Mesenchymal stem cell (in vitro differentiated cells and primary cell): ENCODE measurements around the gene ZBED2.
A peak's percentile ranks its signal among the peaks of the same experiment; 100 is the strongest.

Experiments
- DNase-seq: peaks from one replicate; pipeline ENCODE4 v3.0.0-alpha.2; 2013
- H2AFZ ChIP-seq: one replicate; pipeline ENCODE4 v1.6.1; 2013; ENCODE audit warnings: low read depth, mild to moderate bottlenecking, control low read depth, inconsistent platforms, low read length, moderate library complexity
- H2AK5ac ChIP-seq: 2 replicates; pipeline ENCODE4 v1.6.1; 2013; ENCODE audit warnings: low read length, moderate library complexity, mild to moderate bottlenecking, inconsistent platforms; ENCODE audit not compliant: severe bottlenecking
- H2BK120ac ChIP-seq: one replicate; pipeline ENCODE4 v1.6.1; 2013; ENCODE audit warnings: low read depth, mild to moderate bottlenecking, inconsistent platforms, low read length, moderate library complexity
- H2BK12ac ChIP-seq, 2 experiments: one replicate each; pipeline ENCODE4 v1.6.1; 2013; ENCODE audit warnings: inconsistent platforms in 2 of 2, low read length in 2 of 2, mild to moderate bottlenecking in 2 of 2, moderate library complexity in 2 of 2, control low read depth in 1 of 2
- H2BK15ac ChIP-seq: one replicate; pipeline ENCODE4 v1.6.1; 2013; ENCODE audit warnings: mild to moderate bottlenecking, low read depth, inconsistent platforms; ENCODE audit not compliant: poor library complexity, severe bottlenecking
- H2BK5ac ChIP-seq: 2 replicates; pipeline ENCODE4 v1.6.1; 2013; ENCODE audit warnings: low read depth, mild to moderate bottlenecking, low read length, control low read depth, inconsistent platforms; ENCODE audit not compliant: poor library complexity, severe bottlenecking
- H3K14ac ChIP-seq, 2 experiments: one replicate each; pipeline ENCODE4 v1.6.1; 2013; ENCODE audit warnings: inconsistent platforms in 2 of 2, low read length in 2 of 2, control low read depth in 1 of 2, mild to moderate bottlenecking in 1 of 2, moderate library complexity in 1 of 2
- H3K18ac ChIP-seq, 2 experiments: one replicate each; pipeline ENCODE4 v1.6.1; 2013; ENCODE audit warnings: inconsistent platforms in 2 of 2, low read length in 2 of 2, control low read depth in 1 of 2, low read depth in 1 of 2, mild to moderate bottlenecking in 1 of 2
- H3K23ac ChIP-seq, 2 experiments: one replicate each; pipeline ENCODE4 v1.6.1; 2013; ENCODE audit warnings: inconsistent platforms in 2 of 2, low read length in 2 of 2, mild to moderate bottlenecking in 2 of 2, moderate library complexity in 2 of 2, control low read depth in 1 of 2
- H3K27ac ChIP-seq: 2 replicates; pipeline ENCODE4 v1.5.1; 2013; ENCODE audit warnings: mild to moderate bottlenecking, moderate library complexity, low read length, control low read depth, inconsistent platforms; ENCODE audit not compliant: poor library complexity, severe bottlenecking
- H3K27me3 ChIP-seq, 2 experiments: 2 replicates each; pipeline versions ENCODE4 v1.6.1 to v1.7.0; 2013; ENCODE audit warnings: low read length in 2 of 2, mild to moderate bottlenecking in 2 of 2, moderate library complexity in 2 of 2, control low read depth in 1 of 2, inconsistent platforms in 1 of 2; ENCODE audit not compliant: control insufficient read depth in 1 of 2, insufficient read depth in 1 of 2
- H3K36me3 ChIP-seq, 2 experiments: 2 replicates each; pipeline versions ENCODE4 v1.6.1 to v1.7.0; 2013; ENCODE audit warnings: low read length in 2 of 2, control low read depth in 1 of 2, inconsistent platforms in 1 of 2, low read depth in 1 of 2, mild to moderate bottlenecking in 1 of 2; ENCODE audit not compliant: insufficient read depth in 2 of 2, control insufficient read depth in 1 of 2
- H3K4ac ChIP-seq, 2 experiments: one replicate each; pipeline ENCODE4 v1.6.1; 2013; ENCODE audit warnings: inconsistent platforms in 2 of 2, low read length in 2 of 2, mild to moderate bottlenecking in 2 of 2, moderate library complexity in 2 of 2, control low read depth in 1 of 2, low read depth in 1 of 2
- H3K4me1 ChIP-seq: 2 replicates; pipeline ENCODE4 v1.6.1; 2013; ENCODE audit warnings: low read depth, low read length, control low read depth; ENCODE audit not compliant: control insufficient read depth, insufficient read depth
- H3K4me2 ChIP-seq: 2 replicates; pipeline ENCODE4 v1.6.1; 2013; ENCODE audit warnings: low read length, mild to moderate bottlenecking, inconsistent platforms; ENCODE audit not compliant: poor library complexity, severe bottlenecking
- H3K4me3 ChIP-seq, 2 experiments: 2 replicates each; pipeline versions ENCODE4 v1.5.1 to v1.7.0; 2013; ENCODE audit warnings: low read length in 2 of 2, mild to moderate bottlenecking in 2 of 2, control low read depth in 1 of 2, low read depth in 1 of 2; ENCODE audit not compliant: insufficient read depth in 1 of 2
- H3K79me1 ChIP-seq: replicated peaks from 2 replicates; pipeline ENCODE4 v1.6.1; 2013; ENCODE audit warnings: mild to moderate bottlenecking, control low read depth, low read length, inconsistent platforms; ENCODE audit not compliant: poor library complexity, severe bottlenecking
- H3K9ac ChIP-seq: 2 replicates; pipeline ENCODE4 v1.7.0; 2013; ENCODE audit warnings: mild to moderate bottlenecking, low read length, moderate library complexity
- H3K9me3 ChIP-seq: 2 replicates; pipeline ENCODE4 v1.7.0; 2013; ENCODE audit warnings: mild to moderate bottlenecking, low read length; ENCODE audit not compliant: control insufficient read depth
- H4K8ac ChIP-seq: one replicate; pipeline ENCODE4 v1.6.1; 2013; ENCODE audit warnings: inconsistent platforms, mild to moderate bottlenecking, low read length, moderate library complexity
- H4K91ac ChIP-seq: one replicate; pipeline ENCODE4 v1.6.1; 2013; ENCODE audit warnings: mild to moderate bottlenecking, low read length, inconsistent platforms
- WGBS: methylation state at CpG from one replicate; pipeline ENCODE4 v1.1.7; 2013; ENCODE audit warnings: mixed read lengths; 5-methylcytosine and 5-hydroxymethylcytosine counted together

The ZBED2 gene

GRCh38 chr3:111592143-111592542, 3.0 kb downstream of the ZBED2 start:
- H2BK120ac ChIP-seq, result no peak overlapping the region
- no peak overlapping the region for H2BK12ac ChIP-seq
- no peak overlapping the region for H3K4ac ChIP-seq
- H3K14ac ChIP-seq, result no peak overlapping the region
- peaks cover 22% of the 10 kb centered on the region for H3K4me1 ChIP-seq
- no peak for DNase-seq
- H2BK15ac ChIP-seq, result no peak overlapping the region
- no peaks in the 10 kb centered on the region for H3K27me3 ChIP-seq
- no peak overlapping the region for H3K18ac ChIP-seq
- H4K91ac ChIP-seq, result no peak overlapping the region
- no peak overlapping the region for H4K8ac ChIP-seq
- no peak overlapping the region for H3K23ac ChIP-seq
- no peaks in the 10 kb centered on the region for H3K36me3 ChIP-seq
- H2AK5ac ChIP-seq, result no peak overlapping the region
- H3K4me2 ChIP-seq, result no peak overlapping the region
- H3K79me1 ChIP-seq, result no peaks in the 10 kb centered on the region
- peak overlapping the region; percentile 94 for H3K27ac ChIP-seq
- no peak overlapping the region for H2AFZ ChIP-seq
- H3K9ac ChIP-seq, result no peak overlapping the region
- no peaks in the 10 kb centered on the region for H3K9me3 ChIP-seq
- peak overlapping the region; percentile 88 for H2BK5ac ChIP-seq
- no peak overlapping the region for H3K4me3 ChIP-seq

GRCh38 chr3:111591555-111591954, 3.6 kb downstream of the ZBED2 start:
- H3K36me3 ChIP-seq, result no peaks in the 10 kb centered on the region
- peak overlapping the region in 1 of 2 experiments; percentile 72 for H3K23ac ChIP-seq
- no peaks in the 10 kb centered on the region for H3K79me1 ChIP-seq
- no peak overlapping the region for H3K9ac ChIP-seq
- peak overlapping the region; percentile 100 for H2AK5ac ChIP-seq
- H4K8ac ChIP-seq, result no peak overlapping the region
- no peak overlapping the region for H3K4me3 ChIP-seq
- H3K4me1 ChIP-seq, result peaks cover 22% of the 10 kb centered on the region
- WGBS, result 86% methylated on average over 3 of the region's 3 CpGs
- H3K27ac ChIP-seq, result peak overlapping the region; percentile 94
- H3K27me3 ChIP-seq, result no peaks in the 10 kb centered on the region
- peak overlapping the region in 1 of 2 experiments; percentile 84 for H3K14ac ChIP-seq
- H3K4ac ChIP-seq, result no peak overlapping the region
- no peak overlapping the region for H4K91ac ChIP-seq
- no peak overlapping the region for H2BK120ac ChIP-seq
- H2BK12ac ChIP-seq, result peak overlapping the region in 1 of 2 experiments; percentile 43
- no peaks in the 10 kb centered on the region for H3K9me3 ChIP-seq
- peak overlapping the region; percentile 88 for H2BK5ac ChIP-seq
- no peak overlapping the region for H2BK15ac ChIP-seq
- no peak overlapping the region for H2AFZ ChIP-seq
- peak overlapping the region in 1 of 2 experiments; percentile 77 for H3K18ac ChIP-seq
- peak; percentile 42 for DNase-seq
- H3K4me2 ChIP-seq, result peak overlapping the region; percentile 33

GRCh38 chr3:111590143-111590491, 5.0 kb downstream of the ZBED2 start:
- no peaks in the 10 kb centered on the region for H3K79me1 ChIP-seq
- H3K36me3 ChIP-seq, result no peaks in the 10 kb centered on the region
- peak overlapping the region; percentile 33 for H2BK5ac ChIP-seq
- peaks cover 19% of the 10 kb centered on the region for H3K4me1 ChIP-seq
- H3K27ac ChIP-seq, result peak overlapping the region; percentile 96
- no peak overlapping the region for H4K91ac ChIP-seq
- no peak overlapping the region for H3K4me2 ChIP-seq
- H3K4ac ChIP-seq, result no peak overlapping the region
- peak overlapping the region in 1 of 2 experiments; percentile 55 for H3K18ac ChIP-seq
- H2BK15ac ChIP-seq, result no peak overlapping the region
- H2BK12ac ChIP-seq, result peak overlapping the region in 1 of 2 experiments; percentile 31
- no peak overlapping the region for H3K9ac ChIP-seq
- H3K27me3 ChIP-seq, result no peaks in the 10 kb centered on the region
- no peak overlapping the region for H3K23ac ChIP-seq
- H2AFZ ChIP-seq, result no peak overlapping the region
- H3K9me3 ChIP-seq, result no peaks in the 10 kb centered on the region
- peak overlapping the region; percentile 96 for H2AK5ac ChIP-seq
- no peak for DNase-seq
- no peak overlapping the region for H3K4me3 ChIP-seq
- H4K8ac ChIP-seq, result no peak overlapping the region
- H2BK120ac ChIP-seq, result no peak overlapping the region
- no peak overlapping the region for H3K14ac ChIP-seq
- WGBS, result no CpG with 5 or more reads among the region's 1 CpG

GRCh38 chr3:111589303-111590142, 5.6 kb downstream of the ZBED2 start:
- no peaks in the 10 kb centered on the region for H3K36me3 ChIP-seq
- peak overlapping the region; percentile 96 for H3K27ac ChIP-seq
- H3K9me3 ChIP-seq, result no peaks in the 10 kb centered on the region
- no peak overlapping the region for H2AK5ac ChIP-seq
- H2BK120ac ChIP-seq, result no peak overlapping the region
- H3K14ac ChIP-seq, result no peak overlapping the region
- H2BK15ac ChIP-seq, result no peak overlapping the region
- H3K23ac ChIP-seq, result no peak overlapping the region
- no peaks in the 10 kb centered on the region for H3K27me3 ChIP-seq
- no peak overlapping the region for H3K4ac ChIP-seq
- peak overlapping the region; percentile 29 for H3K4me2 ChIP-seq
- no peaks in the 10 kb centered on the region for H3K79me1 ChIP-seq
- no peak overlapping the region for H3K4me3 ChIP-seq
- no CpG with 5 or more reads among the region's 2 CpGs for WGBS
- H3K4me1 ChIP-seq, result peaks cover 14% of the 10 kb centered on the region
- H3K18ac ChIP-seq, result no peak overlapping the region
- no peak for DNase-seq
- H2BK12ac ChIP-seq, result no peak overlapping the region
- no peak overlapping the region for H2BK5ac ChIP-seq
- no peak overlapping the region for H4K91ac ChIP-seq
- H4K8ac ChIP-seq, result no peak overlapping the region
- no peak overlapping the region for H2AFZ ChIP-seq
- H3K9ac ChIP-seq, result no peak overlapping the region
